Type B pancreatic cell (in vitro differentiated cells): Measurements from ENCODE around the gene S100A13. TPM values are rescaled to one million over a fixed set of nuclear protein-coding genes. Genes with fewer than 3 reads are reported as not detected.

Experiments used
- DNase-seq: peaks from one replicate; pipeline ENCODE4 v3.0.0; 2021; ENCODE audit warnings: mixed read lengths; ENCODE audit not compliant: unreplicated experiment; ENCODE audit errors: extremely low spot score
- H3K27ac Mint-ChIP-seq: 2 replicates; pipeline ENCODE4 v1.8.0; 2021; ENCODE audit warnings: mild to moderate bottlenecking, mixed read lengths
- H3K27me3 Mint-ChIP-seq: 2 replicates; pipeline ENCODE4 v1.8.0; 2021; ENCODE audit warnings: mixed read lengths
- H3K36me3 Mint-ChIP-seq: 2 replicates; pipeline ENCODE4 v1.8.0; 2021; ENCODE audit warnings: mixed read lengths
- H3K4me1 Mint-ChIP-seq: one replicate; pipeline ENCODE4 v1.8.0; 2021; ENCODE audit warnings: mixed read lengths; ENCODE audit not compliant: unreplicated experiment
- H3K4me3 Mint-ChIP-seq: 2 replicates; pipeline ENCODE4 v1.8.0; 2021; ENCODE audit warnings: mild to moderate bottlenecking, mixed read lengths
- H3K9me3 Mint-ChIP-seq: 2 replicates; pipeline ENCODE4 v1.8.0; 2021; ENCODE audit warnings: mixed read lengths
- CTCF ChIP-seq: fragments of 200-600 bp; sonication (generic); conservative IDR thresholded peaks from 2 replicates; pipeline ENCODE4 v1.5.0; 2021; ENCODE audit warnings: antibody characterized with exemption, mild to moderate bottlenecking
- total RNA-seq: library from RNA; stranded (reverse); gene quantifications from 2 replicates; pipeline ENCODE4 v1.2.1, GENCODE V29; 2021; ENCODE audit warnings: low replicate concordance

Gene S100A13
- total RNA-seq, 1 donor from 2014 or later, result 58.3 TPM

- Mint-ChIP-seq H3K36me3 (peaks cover 28% of the 10 kb centered on the region), H3K9me3 (peaks cover 3% of the 10 kb centered on the region), H3K27ac (peak overlapping the region; percentile 100), H3K4me1 (peaks cover 30% of the 10 kb centered on the region), H3K4me3 (peak overlapping the region; percentile 99), H3K27me3 (no peaks in the 10 kb centered on the region)
- no peak for TF ChIP-seq CTCF
- DNase-seq, result no peak
These were observed 6.0 kb upstream of the S100A13 start for GRCh38 chr1:153633161-153633753.

- DNase-seq, result no peak
- no peak for TF ChIP-seq CTCF
- peaks cover 34% of the 10 kb centered on the region for H3K4me1 Mint-ChIP-seq
- no peaks in the 10 kb centered on the region for H3K27me3 Mint-ChIP-seq
- no peak overlapping the region for H3K4me3 Mint-ChIP-seq
- peaks cover 3% of the 10 kb centered on the region for H3K9me3 Mint-ChIP-seq
- peaks cover 14% of the 10 kb centered on the region for H3K36me3 Mint-ChIP-seq
- no peak overlapping the region for H3K27ac Mint-ChIP-seq
These were observed 4.0 kb upstream of the S100A13 start for GRCh38 chr1:153631047-153632022.

- peaks cover 17% of the 10 kb centered on the region for H3K36me3 Mint-ChIP-seq
- no peak for DNase-seq
- H3K9me3 Mint-ChIP-seq, result peaks cover 3% of the 10 kb centered on the region
- H3K27ac Mint-ChIP-seq, result no peak overlapping the region
- peaks cover 37% of the 10 kb centered on the region for H3K4me1 Mint-ChIP-seq
- no peak overlapping the region for H3K4me3 Mint-ChIP-seq
- H3K27me3 Mint-ChIP-seq, result no peaks in the 10 kb centered on the region
- TF ChIP-seq CTCF, result no peak
These were observed 3.1 kb upstream of the S100A13 start for GRCh38 chr1:153630384-153630783.

- H3K4me1 Mint-ChIP-seq, result peaks cover 38% of the 10 kb centered on the region
- DNase-seq, result no peak
- no peaks in the 10 kb centered on the region for H3K27me3 Mint-ChIP-seq
- H3K9me3 Mint-ChIP-seq, result peaks cover 3% of the 10 kb centered on the region
- no peak overlapping the region for H3K4me3 Mint-ChIP-seq
- H3K36me3 Mint-ChIP-seq, result peaks cover 17% of the 10 kb centered on the region
- no peak for TF ChIP-seq CTCF
- no peak overlapping the region for H3K27ac Mint-ChIP-seq
These were observed 2.7 kb upstream of the S100A13 start for GRCh38 chr1:153629971-153630370.

GRCh38 chr1:153629343-153629665 is 2.0 kb upstream of the S100A13 start:
- no peak for DNase-seq
- H3K27me3 Mint-ChIP-seq, result no peaks in the 10 kb centered on the region
- H3K4me3 Mint-ChIP-seq, result no peak overlapping the region
- no peak for TF ChIP-seq CTCF
- H3K9me3 Mint-ChIP-seq, result peaks cover 3% of the 10 kb centered on the region
- H3K4me1 Mint-ChIP-seq, result peaks cover 36% of the 10 kb centered on the region
- peaks cover 15% of the 10 kb centered on the region for H3K36me3 Mint-ChIP-seq
- no peak overlapping the region for H3K27ac Mint-ChIP-seq
